Activated naive CD4-positive, alpha-beta T cell treated with anti-CD3 and anti-CD28 coated beads, Interleukin-2, amount 10 ng/mL, durations not matched to agents 7 days and 5 days (primary cell): Measurements from ENCODE around the gene SUPT6H.
"Not testable (repeated sequence)": the region's sequence is repeated elsewhere in the genome, so short reads cannot be mapped to it uniquely, and the experiment has no call there.

Source experiments
- CTCF ChIA-PET: fragments of 350-600 bp; sonication (Branson Sonifier 250); formaldehyde crosslinking; loops from one replicate; lab custom pipeline; 2021; ENCODE audit warnings: antibody characterized with exemption; lab: Charles Lee
- DNase-seq: peaks from one replicate; pipeline ENCODE4 v3.0.0-alpha.2; 2020
- H3K27ac Mint-ChIP-seq: one replicate; pipeline ENCODE4 v1.8.0; 2021; ENCODE audit warnings: mild to moderate bottlenecking, moderate library complexity, mixed read lengths
- H3K27me3 Mint-ChIP-seq: one replicate; pipeline ENCODE4 v1.8.0; 2021; ENCODE audit warnings: mild to moderate bottlenecking, mixed read lengths
- H3K36me3 Mint-ChIP-seq: one replicate; pipeline ENCODE4 v1.8.0; 2021; ENCODE audit warnings: mixed read lengths
- H3K4me1 Mint-ChIP-seq: one replicate; pipeline ENCODE4 v1.8.0; 2021; ENCODE audit warnings: mixed read lengths
- H3K4me3 Mint-ChIP-seq: one replicate; pipeline ENCODE4 v1.8.0; 2021; ENCODE audit warnings: mild to moderate bottlenecking, moderate library complexity, mixed read lengths
- H3K9me3 Mint-ChIP-seq: one replicate; pipeline ENCODE4 v1.8.0; 2021; ENCODE audit warnings: mixed read lengths

The SUPT6H gene

DNA sequence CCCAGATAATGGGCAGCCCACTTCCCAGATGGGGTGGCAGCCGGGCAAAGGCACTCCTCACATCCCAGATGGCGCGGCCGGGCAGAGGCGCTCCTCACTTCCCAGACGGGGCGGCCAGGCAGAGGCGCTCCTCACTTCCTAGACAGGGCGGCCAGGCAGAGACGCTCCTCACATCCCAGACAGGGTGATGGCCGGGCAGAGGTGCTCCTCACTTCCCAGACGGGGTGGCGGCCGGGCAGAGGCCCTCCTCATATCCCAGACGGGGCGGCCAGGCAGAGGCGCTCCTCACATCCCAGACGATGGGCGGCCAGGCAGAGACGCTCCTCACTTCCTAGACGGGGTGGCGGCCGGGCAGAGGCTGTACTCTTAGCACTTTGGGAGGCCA, 2.5 kb upstream of the SUPT6H start:
- peaks cover 38% of the 10 kb centered on the region for H3K36me3 Mint-ChIP-seq
- CTCF ChIA-PET: not testable (repeated sequence)

DNA sequence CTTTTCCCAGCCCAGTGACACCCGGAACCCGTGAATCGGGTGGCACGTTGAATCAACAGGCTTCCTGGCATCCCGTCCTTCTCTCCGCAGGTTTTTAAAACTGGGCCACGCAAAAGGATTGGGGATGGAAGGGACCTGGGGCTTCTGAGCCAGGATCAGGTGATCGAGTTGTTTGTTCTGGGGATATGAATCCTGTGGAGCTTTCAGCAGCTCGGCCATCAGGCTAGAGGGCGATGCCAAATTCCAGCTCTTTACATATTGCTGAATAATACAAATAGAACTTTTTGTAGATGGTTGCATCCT, 473 bp downstream of the SUPT6H start:
- no peaks in the 10 kb centered on the region for H3K9me3 Mint-ChIP-seq
- peak overlapping the region; percentile 99 for H3K27ac Mint-ChIP-seq
- DNase-seq: no peak
- peaks cover 50% of the 10 kb centered on the region for H3K4me1 Mint-ChIP-seq
- peaks cover 42% of the 10 kb centered on the region for H3K36me3 Mint-ChIP-seq
- CTCF ChIA-PET: interaction anchor here (1.1 to 2.4 kb wide), 4 partner anchors 13 to 19 kb away, joined by 3 to 21 read pairs (median 4); no protein-coding TSS in a partner anchor
- H3K4me3 Mint-ChIP-seq: peak overlapping the region; percentile 98
- no peaks in the 10 kb centered on the region for H3K27me3 Mint-ChIP-seq

More for the DNA sequence above, 2.5 kb upstream of the SUPT6H start:
- not testable (repeated sequence) for H3K27me3 Mint-ChIP-seq, H3K27ac Mint-ChIP-seq, DNase-seq, H3K9me3 Mint-ChIP-seq, H3K4me3 Mint-ChIP-seq
- H3K4me1 Mint-ChIP-seq: peaks cover 40% of the 10 kb centered on the region

DNA sequence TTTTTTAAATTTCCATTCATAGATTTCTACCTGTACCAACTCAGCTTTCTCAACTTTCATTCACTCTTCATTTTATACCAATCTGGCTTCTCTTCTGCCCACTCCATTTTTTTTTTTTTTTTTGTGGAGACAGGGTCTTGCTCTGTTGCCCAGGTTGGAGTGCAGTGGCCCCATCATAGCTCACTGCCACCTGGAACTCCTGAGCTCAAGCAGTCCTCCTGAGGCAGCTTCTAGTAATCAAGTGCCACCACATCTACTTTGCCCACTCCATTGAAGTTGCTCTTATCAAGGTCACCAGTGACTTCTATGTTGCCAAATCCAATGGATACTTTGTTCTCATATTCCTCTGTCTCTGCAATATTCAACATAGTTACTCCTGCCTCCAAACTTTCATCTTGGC, 1.7 kb downstream of the SUPT6H start:
- no peaks in the 10 kb centered on the region for H3K27me3 Mint-ChIP-seq

DNA sequence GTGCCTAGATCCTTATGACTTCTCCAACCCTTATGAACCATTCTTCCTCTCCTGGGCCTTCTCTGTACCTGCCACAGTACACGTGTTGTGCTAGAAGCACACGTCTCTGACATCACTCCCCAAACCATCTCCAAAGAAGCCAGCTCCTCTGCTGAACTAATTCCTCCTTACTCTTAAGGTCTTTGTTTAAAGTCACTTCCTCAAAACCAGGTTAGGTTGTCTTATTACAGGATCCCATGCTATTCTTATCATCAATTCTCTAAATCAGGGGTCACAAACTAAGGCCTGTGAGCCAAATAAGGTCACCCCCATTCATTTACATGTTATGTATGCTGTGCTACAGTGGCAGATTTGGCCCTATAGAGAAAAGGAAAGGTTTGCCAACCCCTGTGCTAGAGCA, 4.0 kb downstream of the SUPT6H start:
- CTCF ChIA-PET: no interaction called here
- H3K36me3 Mint-ChIP-seq: peaks cover 27% of the 10 kb centered on the region
- H3K27ac Mint-ChIP-seq: no peak overlapping the region
- DNase-seq: no peak
- H3K9me3 Mint-ChIP-seq: no peaks in the 10 kb centered on the region
- H3K4me1 Mint-ChIP-seq: peaks cover 40% of the 10 kb centered on the region
- H3K27me3 Mint-ChIP-seq: no peaks in the 10 kb centered on the region
- H3K4me3 Mint-ChIP-seq: no peak overlapping the region

More for the DNA sequence above, 1.7 kb downstream of the SUPT6H start:
- CTCF ChIA-PET: interaction anchor here (1.1 kb wide), 1 partner anchor 20 kb away, joined by 3 read pairs; no protein-coding TSS in a partner anchor
- peaks cover 38% of the 10 kb centered on the region for H3K36me3 Mint-ChIP-seq
- H3K27ac Mint-ChIP-seq: peak overlapping the region; percentile 99
- peaks cover 53% of the 10 kb centered on the region for H3K4me1 Mint-ChIP-seq
- H3K9me3 Mint-ChIP-seq: no peaks in the 10 kb centered on the region
- peak overlapping the region; percentile 98 for H3K4me3 Mint-ChIP-seq
- no peak for DNase-seq

DNA sequence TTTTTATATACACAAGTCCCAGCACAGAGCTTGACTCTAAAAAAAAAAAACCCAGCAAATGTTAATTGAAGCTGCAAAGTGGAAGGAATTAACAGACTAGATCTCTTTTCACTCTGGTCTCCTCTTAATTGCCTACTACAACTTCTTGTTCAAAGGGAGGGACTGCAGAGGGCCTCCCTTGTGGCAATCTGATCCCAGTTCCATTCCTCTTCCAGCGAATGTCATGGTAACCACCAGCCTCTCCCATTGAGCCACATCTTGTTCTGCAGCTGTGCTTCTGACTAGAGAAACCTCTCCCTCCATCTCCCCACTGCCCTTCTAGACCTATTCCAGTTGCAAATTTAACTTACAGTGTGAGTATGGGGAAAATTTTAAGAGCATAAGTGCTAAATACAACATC, 5.9 kb downstream of the SUPT6H start:
- CTCF ChIA-PET: interaction anchor here (0.7 to 1.2 kb wide), 2 partner anchors 21 to 23 kb away, joined by 3 read pairs; partner anchors contain the start of gene BLTP2
- peaks cover 38% of the 10 kb centered on the region for H3K36me3 Mint-ChIP-seq
- H3K4me1 Mint-ChIP-seq: peaks cover 31% of the 10 kb centered on the region
- H3K27ac Mint-ChIP-seq: no peak overlapping the region
- H3K4me3 Mint-ChIP-seq: no peak overlapping the region
- no peaks in the 10 kb centered on the region for H3K27me3 Mint-ChIP-seq
- DNase-seq: no peak
- H3K9me3 Mint-ChIP-seq: no peaks in the 10 kb centered on the region

DNA sequence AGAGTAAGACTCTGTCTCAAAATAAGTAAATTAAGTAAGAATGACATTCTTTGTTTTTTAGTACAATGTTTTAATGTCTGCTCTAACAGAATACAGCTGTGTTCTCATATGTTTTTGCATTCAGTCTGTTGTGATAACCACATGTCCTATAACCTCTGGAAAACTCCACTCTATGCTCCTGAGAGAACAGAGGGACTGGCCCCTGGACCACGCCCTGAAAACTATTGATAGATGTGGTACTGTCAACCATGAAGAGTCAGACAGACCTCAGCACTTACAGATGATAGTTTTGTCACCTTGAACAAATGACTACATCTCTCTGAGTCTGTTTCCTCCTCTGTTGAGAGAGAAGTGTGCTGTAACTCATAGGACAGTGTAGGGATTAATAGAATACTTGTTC, 7.9 kb downstream of the SUPT6H start:
- Mint-ChIP-seq H3K9me3 (no peaks in the 10 kb centered on the region), H3K4me1 (peaks cover 12% of the 10 kb centered on the region), H3K4me3 (no peak overlapping the region), H3K27ac (no peak overlapping the region), H3K27me3 (no peaks in the 10 kb centered on the region), H3K36me3 (peaks cover 48% of the 10 kb centered on the region)
- CTCF ChIA-PET: interaction anchor here (1.6 kb wide), 1 partner anchor 9 kb away, joined by 4 read pairs; no protein-coding TSS in a partner anchor
- no peak for DNase-seq

DNA sequence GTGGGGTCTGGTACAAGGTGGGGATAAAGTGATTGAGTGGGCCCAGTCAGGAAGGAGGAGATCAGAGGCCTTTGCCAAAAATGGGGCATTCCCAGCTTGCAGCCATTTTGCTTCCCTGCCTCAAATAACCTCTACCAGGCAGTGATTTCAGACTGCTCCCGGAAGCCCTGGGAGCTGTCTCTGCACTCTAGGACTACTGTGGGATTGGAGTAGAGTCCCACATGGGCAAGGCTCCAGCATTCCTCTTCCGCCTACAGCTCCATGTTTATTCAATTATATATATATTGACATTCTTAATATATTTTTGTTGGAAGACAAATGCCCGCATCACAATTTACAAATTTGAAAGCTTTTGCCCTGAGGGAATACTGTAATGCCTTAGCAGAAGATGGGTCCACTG, 13.5 kb downstream of the SUPT6H start:
- no peak overlapping the region for H3K4me3 Mint-ChIP-seq
- no peak for DNase-seq
- no peaks in the 10 kb centered on the region for H3K27me3 Mint-ChIP-seq
- no peak overlapping the region for H3K27ac Mint-ChIP-seq
- H3K4me1 Mint-ChIP-seq: no peaks in the 10 kb centered on the region
- no peaks in the 10 kb centered on the region for H3K9me3 Mint-ChIP-seq
- H3K36me3 Mint-ChIP-seq: peaks cover 64% of the 10 kb centered on the region
- CTCF ChIA-PET: interaction anchor here (1.2 to 3.8 kb wide), 6 partner anchors 11 to 34 kb away, joined by 3 to 35 read pairs (median 4); partner anchors contain the start of gene BLTP2

DNA sequence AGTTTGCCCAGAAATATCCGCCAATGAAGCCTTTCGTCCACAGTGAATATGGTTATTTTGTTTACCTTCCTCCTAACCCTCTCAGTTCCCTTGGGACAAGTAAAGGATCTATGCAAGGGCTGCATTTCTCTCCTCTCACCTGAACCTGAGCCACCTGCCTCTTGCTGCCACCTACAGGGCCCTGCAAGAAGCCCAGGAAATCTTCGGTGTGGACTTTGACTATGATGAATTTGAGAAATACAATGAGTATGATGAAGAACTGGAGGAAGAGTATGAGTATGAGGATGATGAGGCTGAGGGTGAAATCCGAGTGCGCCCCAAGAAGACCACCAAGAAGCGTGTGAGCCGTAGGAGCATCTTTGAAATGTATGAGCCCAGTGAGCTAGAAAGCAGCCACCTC, 14.0 kb downstream of the SUPT6H start:
- H3K36me3 Mint-ChIP-seq: peaks cover 62% of the 10 kb centered on the region
- H3K27me3 Mint-ChIP-seq: no peaks in the 10 kb centered on the region
- H3K27ac Mint-ChIP-seq: no peak overlapping the region
- H3K4me3 Mint-ChIP-seq: no peak overlapping the region
- H3K4me1 Mint-ChIP-seq: no peaks in the 10 kb centered on the region
- CTCF ChIA-PET: interaction anchor here (0.7 to 3.8 kb wide), 7 partner anchors 11 to 150 kb away, joined by 3 to 35 read pairs (median 4); partner anchors contain the start of gene BLTP2
- H3K9me3 Mint-ChIP-seq: no peaks in the 10 kb centered on the region
- peak; percentile 43 for DNase-seq

DNA sequence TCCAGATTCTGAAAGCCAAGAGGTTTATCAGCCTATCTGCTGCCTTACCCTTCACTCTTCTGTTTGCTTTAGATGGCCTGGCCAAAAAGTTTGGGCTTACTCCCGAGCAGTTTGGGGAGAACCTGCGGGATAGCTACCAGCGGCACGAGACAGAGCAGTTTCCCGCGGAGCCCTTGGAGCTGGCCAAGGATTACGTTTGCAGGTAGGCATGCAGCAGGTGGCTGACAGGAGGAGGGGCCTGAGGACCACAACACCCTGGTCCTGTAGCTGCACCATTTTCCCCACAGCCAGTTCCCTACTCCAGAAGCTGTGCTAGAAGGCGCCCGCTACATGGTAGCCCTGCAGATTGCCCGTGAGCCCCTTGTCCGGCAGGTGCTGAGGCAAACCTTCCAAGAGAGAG, 20.6 kb downstream of the SUPT6H start:
- CTCF ChIA-PET: no interaction called here
- Mint-ChIP-seq H3K4me1 (no peaks in the 10 kb centered on the region), H3K9me3 (no peaks in the 10 kb centered on the region), H3K27me3 (no peaks in the 10 kb centered on the region), H3K36me3 (peaks cover 61% of the 10 kb centered on the region), H3K4me3 (no peak overlapping the region), H3K27ac (no peak overlapping the region)
- no peak for DNase-seq

DNA sequence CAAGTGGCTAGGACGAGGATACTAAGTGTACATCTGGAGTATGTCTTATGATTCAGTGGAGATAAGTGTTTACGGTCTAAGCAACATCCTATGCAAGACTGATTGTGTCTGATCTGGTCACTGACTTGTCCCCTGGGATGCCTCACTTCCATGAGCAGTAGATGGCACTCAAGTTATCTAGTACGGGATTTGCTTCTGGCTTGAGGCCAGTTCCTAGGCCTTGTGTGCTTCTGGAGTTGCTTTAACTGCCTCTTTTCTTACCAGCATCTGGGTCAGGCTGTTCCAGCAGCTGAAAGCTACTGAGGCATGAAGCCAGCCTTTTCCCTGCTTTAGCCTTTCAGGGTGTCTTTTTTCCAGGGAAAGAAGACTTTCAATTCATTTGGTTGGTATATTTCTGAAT, 23.0 kb downstream of the SUPT6H start:
- Mint-ChIP-seq H3K27ac (no peak overlapping the region), H3K9me3 (no peaks in the 10 kb centered on the region), H3K4me1 (no peaks in the 10 kb centered on the region), H3K36me3 (peaks cover 72% of the 10 kb centered on the region), H3K27me3 (no peaks in the 10 kb centered on the region), H3K4me3 (no peak overlapping the region)
- DNase-seq: no peak
- CTCF ChIA-PET: no interaction called here

DNA sequence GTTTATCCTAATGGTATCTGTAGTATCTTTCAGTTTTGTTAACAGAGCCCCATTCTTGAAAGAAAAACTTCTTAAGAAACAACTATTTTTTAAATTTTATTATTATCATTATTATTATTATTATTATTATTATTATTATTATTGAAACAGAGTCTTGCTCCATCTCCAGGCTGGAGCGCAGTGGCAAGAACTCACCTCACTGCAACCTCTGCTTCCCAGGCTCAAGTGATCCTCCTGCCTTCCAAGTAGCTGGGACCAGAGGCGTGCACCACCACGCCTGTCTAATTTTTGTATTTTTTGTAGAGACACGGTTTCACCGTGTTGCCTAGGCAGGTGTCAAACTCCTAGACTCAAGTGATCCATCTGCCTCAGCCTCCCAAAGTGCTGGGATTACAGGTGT, 23.4 kb downstream of the SUPT6H start:
- peaks cover 76% of the 10 kb centered on the region for H3K36me3 Mint-ChIP-seq
- no peaks in the 10 kb centered on the region for H3K4me1 Mint-ChIP-seq
- H3K27ac Mint-ChIP-seq: no peak overlapping the region
- no peak for DNase-seq
- H3K27me3 Mint-ChIP-seq: no peaks in the 10 kb centered on the region
- H3K4me3 Mint-ChIP-seq: no peak overlapping the region
- H3K9me3 Mint-ChIP-seq: no peaks in the 10 kb centered on the region
- CTCF ChIA-PET: no interaction called here

DNA sequence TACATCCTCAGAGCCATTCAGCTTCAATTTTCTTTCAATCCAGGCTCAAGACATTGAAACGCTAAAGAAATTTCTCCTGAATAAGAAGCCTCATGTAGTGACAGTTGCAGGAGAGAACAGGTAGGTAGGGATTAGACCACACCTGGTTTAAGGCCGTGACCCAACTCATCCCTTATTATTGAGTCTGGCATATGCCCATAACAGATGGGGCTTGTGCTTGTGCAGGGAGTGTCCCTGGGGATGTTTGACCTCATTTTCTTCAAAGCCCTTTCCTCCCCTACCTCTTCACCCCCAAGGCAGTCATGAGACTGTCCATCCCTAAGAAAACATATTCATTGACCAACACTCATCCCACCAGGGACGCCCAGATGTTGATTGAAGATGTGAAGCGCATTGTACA, 24.3 kb downstream of the SUPT6H start:
- H3K4me1 Mint-ChIP-seq: no peaks in the 10 kb centered on the region
- H3K27ac Mint-ChIP-seq: no peak overlapping the region
- no peak overlapping the region for H3K4me3 Mint-ChIP-seq
- H3K9me3 Mint-ChIP-seq: no peaks in the 10 kb centered on the region
- CTCF ChIA-PET: interaction anchor here (1.0 kb wide), 1 partner anchor 10 kb away, joined by 3 read pairs; no protein-coding TSS in a partner anchor
- no peak for DNase-seq
- H3K36me3 Mint-ChIP-seq: peaks cover 78% of the 10 kb centered on the region
- H3K27me3 Mint-ChIP-seq: no peaks in the 10 kb centered on the region

DNA sequence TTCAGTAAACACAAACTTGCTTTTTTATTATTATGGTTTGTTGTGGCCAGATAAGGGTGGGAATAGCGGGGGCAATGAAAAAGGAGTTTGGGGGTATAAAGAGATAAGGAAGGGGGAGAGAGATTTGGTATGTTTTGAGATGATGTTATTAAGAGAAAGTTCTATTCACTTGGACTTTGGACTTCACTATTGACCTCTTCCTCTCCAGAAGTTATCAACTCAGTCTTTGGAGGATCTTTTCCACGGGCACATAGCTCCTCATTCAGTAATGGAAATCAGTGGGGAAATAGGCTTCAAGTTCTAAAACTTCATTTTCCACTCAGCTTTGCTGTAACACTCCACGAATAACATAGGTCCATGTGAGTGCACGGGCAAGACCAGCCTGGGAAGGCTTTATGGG, 26.5 kb downstream of the SUPT6H start:
- Mint-ChIP-seq H3K27me3 (no peaks in the 10 kb centered on the region), H3K36me3 (peaks cover 70% of the 10 kb centered on the region), H3K4me3 (no peak overlapping the region), H3K27ac (no peak overlapping the region), H3K9me3 (no peaks in the 10 kb centered on the region), H3K4me1 (no peaks in the 10 kb centered on the region)
- CTCF ChIA-PET: interaction anchor here (0.5 to 2.1 kb wide), 5 partner anchors 13 to 180 kb away, joined by 3 to 6 read pairs (median 3); partner anchors contain the start of gene RSKR
- DNase-seq: no peak

DNA sequence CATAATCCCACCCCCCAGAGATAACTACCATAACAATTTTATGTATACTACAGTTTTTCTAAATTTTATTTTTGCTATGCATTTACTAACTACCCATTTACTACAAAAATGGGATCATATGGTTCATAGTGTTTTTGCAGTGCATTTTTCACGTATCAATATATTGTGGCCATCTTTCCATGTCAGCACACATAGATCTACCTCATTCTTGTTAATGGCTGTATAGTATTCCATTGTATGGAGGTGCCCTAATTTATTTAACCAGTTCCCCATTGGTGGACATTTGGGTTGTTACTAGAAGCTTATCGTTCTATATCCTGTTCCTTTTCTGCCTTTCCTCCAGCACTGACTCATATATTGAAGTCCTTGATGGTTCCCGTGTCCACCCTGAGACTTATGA, 27.0 kb downstream of the SUPT6H start:
- Mint-ChIP-seq H3K4me1 (no peaks in the 10 kb centered on the region), H3K27ac (peak overlapping the region; percentile 45), H3K27me3 (no peaks in the 10 kb centered on the region), H3K36me3 (peaks cover 72% of the 10 kb centered on the region), H3K4me3 (no peak overlapping the region), H3K9me3 (no peaks in the 10 kb centered on the region)
- no peak for DNase-seq
- CTCF ChIA-PET: interaction anchor here (0.5 to 2.1 kb wide), 5 partner anchors 14 to 179 kb away, joined by 3 to 6 read pairs (median 3); partner anchors contain the start of gene RSKR

DNA sequence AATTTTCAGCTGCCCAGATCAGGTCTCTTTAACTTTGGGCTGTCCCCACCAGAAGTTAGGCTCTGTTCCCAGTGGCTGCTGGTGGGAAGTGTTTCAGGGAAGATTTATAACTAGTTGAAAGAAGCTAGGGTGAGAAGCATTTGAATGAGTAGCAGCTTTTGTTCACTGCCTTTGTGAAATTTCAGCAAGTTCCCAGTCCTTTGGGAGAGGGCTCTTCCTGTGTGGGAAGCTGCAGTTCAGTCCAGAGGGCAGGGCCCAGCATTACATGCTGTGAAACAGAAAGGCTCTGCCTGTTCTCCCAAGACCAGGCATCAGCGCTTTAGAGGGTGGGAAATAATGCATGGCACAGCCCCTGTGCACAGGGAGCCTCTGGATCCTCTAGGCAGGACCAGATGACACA, 31.9 kb downstream of the SUPT6H start:
- Mint-ChIP-seq H3K9me3 (no peaks in the 10 kb centered on the region), H3K4me3 (no peak overlapping the region), H3K36me3 (peaks cover 69% of the 10 kb centered on the region), H3K27me3 (no peaks in the 10 kb centered on the region), H3K4me1 (no peaks in the 10 kb centered on the region), H3K27ac (no peak overlapping the region)
- DNase-seq: no peak
- CTCF ChIA-PET: no interaction called here
